CD4-positive, alpha-beta memory T cell (primary cell): ENCODE measurements around the gene SPEN. TPM values are rescaled to one million over a fixed set of nuclear protein-coding genes. Genes with fewer than 3 reads are reported as not detected.
"Not testable (repeated sequence)": the region's sequence is repeated elsewhere in the genome, so short reads cannot be mapped to it uniquely, and the experiment has no call there.

Source experiments
- CTCF ChIA-PET: fragments of 350-600 bp; sonication (Branson Sonifier 250); formaldehyde crosslinking; loops from one replicate; lab custom pipeline; 2021; ENCODE audit warnings: inconsistent platforms; ENCODE audit not compliant: partially characterized antibody; lab: Charles Lee
- POLR2A ChIA-PET: fragments of 350-600 bp; sonication (Branson Sonifier 250); formaldehyde crosslinking; loops from one replicate; lab custom pipeline; 2021; ENCODE audit not compliant: partially characterized antibody; lab: Charles Lee
- DNase-seq, 5 donors: peaks; one replicate each; pipeline versions ENCODE4 v3.0.0 to v3.0.0-alpha.2; 2020 to 2022; ENCODE audit warnings: mixed read lengths in 1 of 5
- H3K27ac ChIP-seq: one replicate; pipeline ENCODE4 v1.7.0; 2013; ENCODE audit warnings: low read depth, low read length
- H3K27me3 ChIP-seq: 2 replicates; pipeline ENCODE4 v1.7.0; 2013; ENCODE audit warnings: mild to moderate bottlenecking, low read length, moderate library complexity; ENCODE audit not compliant: insufficient read depth
- H3K36me3 ChIP-seq: 2 replicates; pipeline ENCODE4 v1.7.0; 2013; ENCODE audit warnings: mild to moderate bottlenecking, low read length, moderate library complexity; ENCODE audit not compliant: insufficient read depth
- H3K4me1 ChIP-seq: 2 replicates; pipeline ENCODE4 v1.7.0; 2013; ENCODE audit warnings: mild to moderate bottlenecking, low read length, moderate library complexity; ENCODE audit not compliant: insufficient read depth
- H3K4me3 ChIP-seq, 2 donors: one replicate each; pipeline ENCODE4 v1.7.0; 2013; ENCODE audit warnings: low read length in 2 of 2, mild to moderate bottlenecking in 1 of 2
- H3K9me3 ChIP-seq, 2 donors: one replicate each; pipeline ENCODE4 v1.7.0; 2013; ENCODE audit warnings: low read length in 2 of 2, control low read depth in 1 of 2; ENCODE audit not compliant: control insufficient read depth in 1 of 2
- H3K27ac Mint-ChIP-seq, 7 donors: one replicate each; pipeline ENCODE4 v1.8.0; 2020 to 2021; ENCODE audit warnings: mixed read lengths in 7 of 7, mild to moderate bottlenecking in 6 of 7, inconsistent platforms in 3 of 7, moderate library complexity in 3 of 7
- H3K27me3 Mint-ChIP-seq, 2 donors: one replicate each; pipeline ENCODE4 v1.8.0; 2020 to 2021; ENCODE audit warnings: mixed read lengths in 2 of 2
- H3K36me3 Mint-ChIP-seq, 2 donors: one replicate each; pipeline ENCODE4 v1.8.0; 2020 to 2021; ENCODE audit warnings: mixed read lengths in 2 of 2, inconsistent platforms in 1 of 2, mild to moderate bottlenecking in 1 of 2
- H3K4me1 Mint-ChIP-seq, 4 donors: one replicate each; pipeline ENCODE4 v1.8.0; 2020 to 2021; ENCODE audit warnings: mixed read lengths in 4 of 4, mild to moderate bottlenecking in 1 of 4
- H3K4me3 Mint-ChIP-seq, 8 donors: one replicate each; pipeline ENCODE4 v1.8.0; 2020 to 2021; ENCODE audit warnings: mixed read lengths in 8 of 8, mild to moderate bottlenecking in 7 of 8, moderate library complexity in 6 of 8, inconsistent platforms in 3 of 8
- H3K9me3 Mint-ChIP-seq, 8 donors: one replicate each; pipeline ENCODE4 v1.8.0; 2020 to 2021; ENCODE audit warnings: mixed read lengths in 8 of 8, mild to moderate bottlenecking in 5 of 8, inconsistent platforms in 3 of 8, moderate library complexity in 1 of 8
- intact Hi-C: fragments of 100-400 bp; cut with micrococcal nuclease; formaldehyde crosslinking; loops from one replicate; pipeline ENCODE4 v1.15.1; 2023
- polyA plus RNA-seq, 2 donors: library from polyadenylated mRNA; unstranded; fragments of 300-500 nt; fragmentation: Illumina TruSeq; gene quantifications; one replicate each; pipeline ENCODE4 v1.2.3, GENCODE V29; 2021
- total RNA-seq, 2 experiments: library from RNA; stranded (reverse); gene quantifications; one replicate each; pipeline ENCODE4 v1.2.3, GENCODE V29; 2021

Gene SPEN
- total and polyA plus RNA-seq, 4 experiments from 2014 or later: 2.4 to 87.8 (median 62.4) TPM

- H3K9me3 Mint-ChIP-seq: no peaks in the 10 kb centered on the region
- intact Hi-C loops: no loop called here
- POLR2A ChIA-PET: no interaction called here
Observed at GRCh38 chr1:15923241-15923640, 75.7 kb downstream of the SPEN start.

GRCh38 chr1:15926448-15926847 lies 78.9 kb downstream of the SPEN start:
- H3K27me3 ChIP-seq, H3K9me3 Mint-ChIP-seq, H3K4me3 ChIP-seq, POLR2A ChIA-PET, H3K27ac Mint-ChIP-seq, H3K4me3 Mint-ChIP-seq, DNase-seq, intact Hi-C loops, H3K4me1 Mint-ChIP-seq, H3K4me1 ChIP-seq, H3K27ac ChIP-seq, H3K27me3 Mint-ChIP-seq, H3K9me3 ChIP-seq: not testable (repeated sequence)
- CTCF ChIA-PET: interaction anchor here (0.6 to 2.6 kb wide), 2 partner anchors 111 to 114 kb away, joined by 3 to 10 read pairs; no protein-coding TSS in a partner anchor
- H3K36me3 ChIP-seq: peaks cover 72% of the 10 kb centered on the region
- peaks cover 57 to 77% of the 10 kb centered on the region in 2 donors for H3K36me3 Mint-ChIP-seq

More at GRCh38 chr1:15923241-15923640, 75.7 kb downstream of the SPEN start:
- peaks cover 13% of the 10 kb centered on the region for H3K4me1 ChIP-seq
- H3K9me3 ChIP-seq: no peaks in the 10 kb centered on the region
- H3K4me3 ChIP-seq: no peak overlapping the region
- Mint-ChIP-seq H3K4me3 (no peak overlapping the region), H3K4me1 (peaks cover 8 to 14% (median 13%) of the 10 kb centered on the region in 4 donors), H3K36me3 (peaks cover 40 to 69% of the 10 kb centered on the region in 2 donors), H3K27me3 (no peaks in the 10 kb centered on the region), H3K27ac (peak overlapping the region in 1 of 7 donors; percentile 48)
- H3K27me3 ChIP-seq: no peaks in the 10 kb centered on the region
- CTCF ChIA-PET: interaction anchor here (1.1 to 1.3 kb wide), 2 partner anchors 9 to 108 kb away, joined by 3 to 5 read pairs; no protein-coding TSS in a partner anchor
- H3K27ac ChIP-seq: no peak overlapping the region
- H3K36me3 ChIP-seq: peaks cover 52% of the 10 kb centered on the region
- no peak for DNase-seq

- no peaks in the 10 kb centered on the region for H3K27me3 Mint-ChIP-seq
Observed at GRCh38 chr1:15928971-15929965, 81.8 kb downstream of the SPEN start.

GRCh38 chr1:15931401-15931800 lies 83.9 kb downstream of the SPEN start:
- intact Hi-C loops: no loop called here
- H3K9me3 Mint-ChIP-seq: peaks cover 0 to 2% (median 0%) of the 10 kb centered on the region in 8 donors
- no peak for DNase-seq
- H3K27ac Mint-ChIP-seq: peak overlapping the region in 2 of 7 donors; percentile 57 to 70
- no peak overlapping the region for H3K27ac ChIP-seq
- CTCF ChIA-PET: interaction anchor here (0.6 kb wide), 1 partner anchor 115 kb away, joined by 3 read pairs; no protein-coding TSS in a partner anchor
- H3K27me3 Mint-ChIP-seq: no peaks in the 10 kb centered on the region
- H3K4me3 ChIP-seq: no peak overlapping the region
- H3K4me3 Mint-ChIP-seq: no peak overlapping the region
- peaks cover 71 to 86% of the 10 kb centered on the region in 2 donors for H3K36me3 Mint-ChIP-seq
- H3K9me3 ChIP-seq: no peaks in the 10 kb centered on the region
- H3K27me3 ChIP-seq: no peaks in the 10 kb centered on the region
- H3K4me1 Mint-ChIP-seq: no peaks in the 10 kb centered on the region
- no peaks in the 10 kb centered on the region for H3K4me1 ChIP-seq
- POLR2A ChIA-PET: no interaction called here
- H3K36me3 ChIP-seq: peaks cover 83% of the 10 kb centered on the region

More at GRCh38 chr1:15928971-15929965, 81.8 kb downstream of the SPEN start:
- Mint-ChIP-seq H3K27ac (peak overlapping the region in 1 of 7 donors; percentile 32), H3K36me3 (peaks cover 64 to 81% of the 10 kb centered on the region in 2 donors), H3K4me3 (no peak overlapping the region), H3K9me3 (no peaks in the 10 kb centered on the region), H3K4me1 (no peaks in the 10 kb centered on the region)
- H3K4me3 ChIP-seq: no peak overlapping the region
- H3K27ac ChIP-seq: no peak overlapping the region
- peaks cover 79% of the 10 kb centered on the region for H3K36me3 ChIP-seq
- ChIA-PET POLR2A (no interaction called here), CTCF (no interaction called here)
- H3K4me1 ChIP-seq: no peaks in the 10 kb centered on the region
- intact Hi-C loops: no loop called here
- DNase-seq: no peak
- H3K27me3 ChIP-seq: no peaks in the 10 kb centered on the region
- no peaks in the 10 kb centered on the region for H3K9me3 ChIP-seq

- H3K36me3 Mint-ChIP-seq: peaks cover 71 to 87% of the 10 kb centered on the region in 2 donors
Observed at GRCh38 chr1:15931884-15932283, 84.4 kb downstream of the SPEN start.

GRCh38 chr1:15932612-15933011 lies 85.1 kb downstream of the SPEN start:
- no peak for DNase-seq
- H3K36me3 Mint-ChIP-seq: peaks cover 75 to 85% of the 10 kb centered on the region in 2 donors
- Histone ChIP-seq H3K36me3 (peaks cover 79% of the 10 kb centered on the region), H3K27me3 (no peaks in the 10 kb centered on the region), H3K4me1 (no peaks in the 10 kb centered on the region), H3K27ac (no peak overlapping the region), H3K4me3 (no peak overlapping the region), H3K9me3 (no peaks in the 10 kb centered on the region)
- ChIA-PET POLR2A (no interaction called here), CTCF (no interaction called here)
- no peak overlapping the region for H3K4me3 Mint-ChIP-seq
- peaks cover 0 to 2% (median 0%) of the 10 kb centered on the region in 8 donors for H3K9me3 Mint-ChIP-seq
- H3K27ac Mint-ChIP-seq: peak overlapping the region in 3 of 7 donors; percentile 23 to 37 (median 31)
- intact Hi-C loops: no loop called here
- no peaks in the 10 kb centered on the region for H3K27me3 Mint-ChIP-seq
- no peaks in the 10 kb centered on the region for H3K4me1 Mint-ChIP-seq

More at GRCh38 chr1:15931884-15932283, 84.4 kb downstream of the SPEN start:
- Histone ChIP-seq H3K36me3 (peaks cover 81% of the 10 kb centered on the region), H3K9me3 (no peaks in the 10 kb centered on the region), H3K4me1 (no peaks in the 10 kb centered on the region), H3K27ac (no peak overlapping the region), H3K27me3 (no peaks in the 10 kb centered on the region), H3K4me3 (no peak overlapping the region)
- CTCF ChIA-PET: interaction anchor here (0.6 kb wide), 1 partner anchor 116 kb away, joined by 3 read pairs; no protein-coding TSS in a partner anchor
- intact Hi-C loops: no loop called here
- DNase-seq: no peak
- no peaks in the 10 kb centered on the region for H3K27me3 Mint-ChIP-seq
- no peak overlapping the region for H3K4me3 Mint-ChIP-seq
- H3K27ac Mint-ChIP-seq: peak overlapping the region in 1 of 7 donors; percentile 65
- peaks cover 0 to 2% (median 0%) of the 10 kb centered on the region in 8 donors for H3K9me3 Mint-ChIP-seq
- no peaks in the 10 kb centered on the region for H3K4me1 Mint-ChIP-seq
- POLR2A ChIA-PET: no interaction called here

GRCh38 chr1:15933684-15934083 lies 86.2 kb downstream of the SPEN start:
- intact Hi-C loops: no loop called here
- H3K4me1 Mint-ChIP-seq: no peaks in the 10 kb centered on the region
- Histone ChIP-seq H3K4me3 (no peak overlapping the region), H3K4me1 (no peaks in the 10 kb centered on the region), H3K36me3 (peaks cover 77% of the 10 kb centered on the region), H3K9me3 (no peaks in the 10 kb centered on the region), H3K27ac (no peak overlapping the region), H3K27me3 (no peaks in the 10 kb centered on the region)
- peaks cover 67 to 85% of the 10 kb centered on the region in 2 donors for H3K36me3 Mint-ChIP-seq
- H3K27ac Mint-ChIP-seq: peak overlapping the region in 2 of 7 donors; percentile 30 to 36
- no peak overlapping the region for H3K4me3 Mint-ChIP-seq
- H3K27me3 Mint-ChIP-seq: no peaks in the 10 kb centered on the region
- no peak for DNase-seq
- ChIA-PET CTCF (no interaction called here), POLR2A (no interaction called here)
- peaks cover 0 to 2% (median 0%) of the 10 kb centered on the region in 8 donors for H3K9me3 Mint-ChIP-seq
